CD4-positive, CD25-positive, alpha-beta regulatory T cell (primary cell): Measurements from ENCODE around the gene PNPLA8. TPM values are rescaled to one million over a fixed set of nuclear protein-coding genes. Genes with fewer than 3 reads are reported as not detected.
A peak's percentile ranks its signal among the peaks of the same experiment; 100 is the strongest.

ENCODE experiments used
- ATAC-seq, 2 donors: fragments of 150-1000 bp; cut with Tn5 transposase; one replicate each; pipeline ENCODE4 v1.10.0; 2021; ENCODE audit warnings: low read depth in 2 of 2, moderate number of reproducible peaks in 2 of 2, moderate library complexity in 1 of 2
- DNase-seq, 3 donors: peaks; one replicate each; pipeline versions ENCODE4 v3.0.0 to v3.0.0-alpha.2; 2012 to 2022; ENCODE audit warnings: mixed read lengths in 1 of 3
- H3K27ac ChIP-seq: one replicate; pipeline ENCODE4 v1.7.0; 2013; ENCODE audit warnings: mild to moderate bottlenecking, low read length; ENCODE audit not compliant: insufficient read depth, poor library complexity, severe bottlenecking
- H3K27me3 ChIP-seq: one replicate; pipeline ENCODE4 v1.7.0; 2013; ENCODE audit warnings: low read length; ENCODE audit not compliant: control insufficient read depth, insufficient read depth
- H3K36me3 ChIP-seq: one replicate; pipeline ENCODE4 v1.7.0; 2013; ENCODE audit warnings: mild to moderate bottlenecking, low read length, moderate library complexity; ENCODE audit not compliant: control insufficient read depth, insufficient read depth
- H3K4me1 ChIP-seq: 2 replicates; pipeline ENCODE4 v1.7.0; 2013; ENCODE audit warnings: mild to moderate bottlenecking, low read length; ENCODE audit not compliant: insufficient read depth, control insufficient read depth, poor library complexity, severe bottlenecking
- H3K4me3 ChIP-seq: one replicate; pipeline ENCODE4 v1.7.0; 2013; ENCODE audit warnings: low read depth, mild to moderate bottlenecking, low read length, moderate library complexity
- H3K9me3 ChIP-seq, 2 experiments: 1 replicate in 1 of 2; 2 replicates in 1 of 2; pipeline ENCODE4 v1.7.0; 2013; ENCODE audit warnings: low read length in 2 of 2, mild to moderate bottlenecking in 1 of 2, moderate library complexity in 1 of 2; ENCODE audit not compliant: control insufficient read depth in 2 of 2
- H3K27ac Mint-ChIP-seq, 3 donors: one replicate each; pipeline ENCODE4 v1.8.0; 2020 to 2022; ENCODE audit warnings: mild to moderate bottlenecking in 3 of 3, mixed read lengths in 3 of 3, moderate library complexity in 2 of 3
- H3K27me3 Mint-ChIP-seq: one replicate; pipeline ENCODE4 v1.8.0; 2022; ENCODE audit warnings: mild to moderate bottlenecking, mixed read lengths
- H3K36me3 Mint-ChIP-seq: one replicate; pipeline ENCODE4 v1.8.0; 2020; ENCODE audit warnings: mixed read lengths
- H3K4me1 Mint-ChIP-seq, 4 donors: one replicate each; pipeline ENCODE4 v1.8.0; 2020 to 2022; ENCODE audit warnings: mixed read lengths in 4 of 4, mild to moderate bottlenecking in 1 of 4
- H3K4me3 Mint-ChIP-seq, 4 donors: one replicate each; pipeline ENCODE4 v1.8.0; 2020 to 2022; ENCODE audit warnings: mild to moderate bottlenecking in 4 of 4, mixed read lengths in 4 of 4, moderate library complexity in 3 of 4
- H3K9me3 Mint-ChIP-seq, 7 donors: one replicate each; pipeline ENCODE4 v1.8.0; 2020 to 2022; ENCODE audit warnings: mixed read lengths in 7 of 7, mild to moderate bottlenecking in 3 of 7, moderate library complexity in 2 of 7
- polyA plus RNA-seq, 4 donors: library from polyadenylated mRNA; unstranded; fragments of 300-500 nt; fragmentation: Illumina TruSeq; gene quantifications; one replicate each; pipeline ENCODE4 v1.2.3, GENCODE V29; 2021
- total RNA-seq: library from RNA; stranded (reverse); gene quantifications from one replicate; pipeline ENCODE4 v1.2.3, GENCODE V29; 2022

PNPLA8 gene
- total and polyA plus RNA-seq, 5 donors from 2014 or later, result 23.3 to 62.5 (median 32.3) TPM

DNA sequence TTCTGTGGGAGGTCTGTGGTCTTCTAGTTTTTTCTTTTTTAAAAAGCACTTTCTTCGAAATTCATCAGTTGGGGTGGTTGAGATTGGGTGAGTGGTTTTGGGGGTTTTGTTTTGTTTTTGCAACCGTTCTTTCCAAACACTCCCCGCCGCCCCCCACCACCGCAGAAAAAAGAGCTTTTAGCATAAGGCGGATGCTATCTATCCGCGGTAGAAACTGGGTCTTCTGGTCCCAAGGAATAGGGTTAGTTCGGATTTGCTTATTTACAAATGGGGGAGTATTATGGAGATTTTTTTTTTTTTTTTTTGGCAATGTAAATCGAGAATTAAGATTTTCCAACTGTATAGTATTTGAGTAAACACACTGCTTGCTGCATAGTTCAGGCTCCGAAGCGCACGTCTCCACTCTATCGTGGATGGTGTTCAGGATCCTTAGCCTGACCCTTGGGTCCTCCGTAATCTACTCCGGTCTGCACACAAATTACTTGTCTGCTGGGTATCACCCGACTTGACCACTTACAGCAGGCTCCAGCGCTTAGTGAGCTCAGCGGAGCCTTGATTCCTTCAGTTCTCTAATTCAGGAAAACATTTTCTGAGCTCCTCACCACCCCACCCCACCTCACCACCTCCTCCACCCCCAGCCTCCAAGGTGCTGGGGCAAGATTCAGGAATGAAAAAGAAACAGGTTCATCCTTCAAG, 68.9 kb downstream of the PNPLA8 start:
- ATAC-seq (no peak), DNase-seq (no peak)
- Mint-ChIP-seq H3K4me3 (peak overlapping the region; percentile 6 to 75 (median 72)), H3K27me3 (peaks cover 55% of the 10 kb centered on the region), H3K9me3 (peaks cover 0 to 5% (median 0%) of the 10 kb centered on the region in 7 donors), H3K36me3 (no peaks in the 10 kb centered on the region), H3K4me1 (peaks cover 0 to 16% (median 10%) of the 10 kb centered on the region in 4 donors), H3K27ac (no peak overlapping the region)
- Histone ChIP-seq H3K9me3 (no peaks in the 10 kb centered on the region), H3K36me3 (no peaks in the 10 kb centered on the region), H3K27me3 (peaks cover 36% of the 10 kb centered on the region), H3K4me1 (peaks cover 10% of the 10 kb centered on the region), H3K4me3 (no peak overlapping the region), H3K27ac (no peak overlapping the region)

DNA sequence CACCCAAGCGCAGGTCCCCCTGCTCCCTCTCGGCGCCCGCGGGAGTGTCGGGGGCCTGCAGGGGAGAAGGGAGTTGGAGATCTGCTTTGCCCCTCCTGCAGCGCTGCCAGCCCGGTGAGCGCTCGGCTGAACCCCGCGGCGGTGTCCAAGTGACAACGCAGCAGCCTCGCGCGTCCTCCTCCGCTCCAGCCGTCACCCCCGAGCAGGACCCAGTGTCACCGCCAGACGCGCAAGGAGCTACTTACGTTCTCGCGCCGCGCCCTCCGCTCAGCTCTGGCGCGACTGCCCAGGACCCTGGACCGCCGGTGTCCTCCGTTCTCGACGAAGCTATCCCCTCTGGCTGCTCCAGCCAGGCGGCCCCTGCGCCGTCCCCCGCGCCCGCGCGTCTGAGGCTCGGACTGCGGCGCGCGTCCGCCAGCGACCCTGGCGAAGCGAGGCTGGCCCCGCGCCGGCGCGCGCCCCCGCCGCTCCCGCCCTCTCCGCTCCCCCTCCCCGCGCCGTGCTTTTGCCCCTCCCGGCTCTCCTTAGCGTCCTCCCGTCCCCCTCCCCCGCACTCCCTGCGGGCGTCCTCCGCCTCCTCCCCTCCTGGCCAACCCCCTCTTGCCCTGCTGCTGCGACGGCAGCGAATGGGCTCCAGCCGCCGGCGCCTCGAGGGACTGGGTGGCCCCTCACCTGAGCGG, 69.8 kb downstream of the PNPLA8 start, which contains the start of gene NRCAM:
TSS of gene NRCAM (minus strand) at position 439 of the 680 bp plus-strand sequence. CDS start 216,372 bp downstream, outside the sequence.
- H3K36me3 Mint-ChIP-seq, result no peaks in the 10 kb centered on the region
- peaks cover 57% of the 10 kb centered on the region for H3K27me3 Mint-ChIP-seq
- H3K9me3 Mint-ChIP-seq, result peaks cover 0 to 3% (median 0%) of the 10 kb centered on the region in 7 donors
- H3K4me3 ChIP-seq, result no peak within 1 kb of the TSS
- peaks cover 36% of the 10 kb centered on the region for H3K27me3 ChIP-seq
- H3K27ac ChIP-seq, result no peak within 1 kb of the TSS
- H3K4me1 Mint-ChIP-seq, result peaks cover 0 to 16% (median 10%) of the 10 kb centered on the region in 4 donors
- H3K27ac Mint-ChIP-seq, result no peak within 1 kb of the TSS
- peak; percentile 17 to 22 for ATAC-seq
- peak in 1 of 3 donors; percentile 34 for DNase-seq
- no peaks in the 10 kb centered on the region for H3K36me3 ChIP-seq
- H3K4me3 Mint-ChIP-seq, result peak within 1 kb of the TSS; percentile 6 to 75 (median 72)
- peaks cover 10% of the 10 kb centered on the region for H3K4me1 ChIP-seq
- no peaks in the 10 kb centered on the region for H3K9me3 ChIP-seq

DNA sequence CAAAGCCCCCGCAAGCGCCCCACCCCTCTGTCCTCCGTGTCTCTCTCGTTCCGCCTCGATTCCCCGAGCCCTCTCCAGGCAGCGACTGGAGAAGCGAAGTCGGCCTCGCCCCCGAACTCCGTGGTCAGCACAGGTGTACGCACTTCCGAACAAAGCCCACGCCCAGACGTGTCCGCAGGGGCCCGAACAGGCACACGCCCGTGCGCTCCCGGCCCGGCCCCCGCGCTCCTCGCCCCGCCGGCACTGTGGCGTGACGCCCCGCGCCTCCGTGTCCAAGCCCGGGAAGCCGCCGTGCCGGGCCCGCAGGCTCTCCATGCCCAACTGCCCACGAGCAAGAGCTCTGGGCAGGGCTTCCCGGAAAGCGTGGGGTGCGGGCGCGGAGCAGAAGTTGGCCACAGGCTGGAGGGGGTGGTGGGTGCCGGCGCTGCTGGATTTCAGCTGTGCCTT, 70.4 kb downstream of the PNPLA8 start:
- Mint-ChIP-seq H3K4me1 (peaks cover 0 to 14% (median 10%) of the 10 kb centered on the region in 4 donors), H3K9me3 (peaks cover 0 to 3% (median 0%) of the 10 kb centered on the region in 7 donors), H3K27ac (no peak overlapping the region), H3K4me3 (peak overlapping the region in 1 of 4 donors; percentile 55), H3K27me3 (peaks cover 61% of the 10 kb centered on the region), H3K36me3 (no peaks in the 10 kb centered on the region)
- Histone ChIP-seq H3K27ac (no peak overlapping the region), H3K27me3 (peaks cover 36% of the 10 kb centered on the region), H3K4me3 (no peak overlapping the region), H3K4me1 (peaks cover 10% of the 10 kb centered on the region), H3K9me3 (no peaks in the 10 kb centered on the region), H3K36me3 (no peaks in the 10 kb centered on the region)
- ATAC-seq (no peak), DNase-seq (no peak)

DNA sequence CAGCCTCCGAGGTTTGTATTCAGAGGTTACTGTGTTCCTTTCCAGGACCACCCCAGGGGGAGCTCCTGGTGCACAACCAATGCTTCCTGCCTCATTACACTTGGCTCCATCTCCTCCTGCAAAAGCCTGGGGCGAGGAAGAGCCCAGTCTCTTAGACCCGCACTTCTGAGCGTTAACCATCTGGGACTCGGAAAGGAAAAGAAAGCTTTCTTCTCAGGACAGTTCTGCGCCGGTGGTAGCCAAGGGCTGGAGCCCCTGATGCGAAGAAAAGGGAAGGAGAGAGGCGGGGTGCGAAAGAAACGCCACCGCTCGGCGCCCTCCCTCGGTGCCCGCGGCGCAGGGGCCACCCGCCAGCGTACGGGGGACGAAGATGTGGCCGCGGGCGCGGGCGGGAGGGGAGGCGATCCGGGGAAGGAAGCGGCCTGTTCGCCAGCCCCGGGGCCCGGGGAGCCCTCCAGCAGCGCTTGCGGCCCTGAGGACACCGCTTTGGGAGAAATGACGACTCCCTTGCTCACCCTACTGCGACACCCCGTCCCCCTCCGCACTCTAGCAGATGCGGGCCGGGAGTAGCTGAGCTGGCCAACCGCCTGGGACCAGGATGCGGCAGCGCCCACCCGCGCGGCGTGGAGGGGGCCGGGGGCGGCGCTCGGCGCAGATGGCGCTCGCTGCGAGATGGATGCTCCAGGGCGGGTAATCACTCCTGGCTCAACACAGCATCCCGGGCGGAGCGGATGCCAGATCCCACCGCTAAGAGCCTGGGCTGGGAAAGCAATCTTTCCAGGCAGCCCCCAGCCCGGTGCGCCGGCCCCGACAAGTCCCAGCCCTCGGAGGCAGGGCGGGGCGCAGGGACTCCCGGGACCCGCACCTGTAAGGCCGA, 71.0 kb downstream of the PNPLA8 start:
- Mint-ChIP-seq H3K4me1 (peaks cover 0 to 14% (median 10%) of the 10 kb centered on the region in 4 donors), H3K36me3 (no peaks in the 10 kb centered on the region), H3K27ac (no peak overlapping the region), H3K4me3 (peak overlapping the region in 3 of 4 donors; percentile 52 to 81 (median 80)), H3K27me3 (peaks cover 61% of the 10 kb centered on the region), H3K9me3 (peaks cover 0 to 3% (median 0%) of the 10 kb centered on the region in 7 donors)
- DNase-seq (no peak), ATAC-seq (peak in 1 of 2 donors; percentile 23)
- H3K27me3 ChIP-seq, result peaks cover 35% of the 10 kb centered on the region
- H3K36me3 ChIP-seq, result no peaks in the 10 kb centered on the region
- no peaks in the 10 kb centered on the region for H3K9me3 ChIP-seq
- no peak overlapping the region for H3K27ac ChIP-seq
- H3K4me1 ChIP-seq, result peaks cover 10% of the 10 kb centered on the region
- no peak overlapping the region for H3K4me3 ChIP-seq

DNA sequence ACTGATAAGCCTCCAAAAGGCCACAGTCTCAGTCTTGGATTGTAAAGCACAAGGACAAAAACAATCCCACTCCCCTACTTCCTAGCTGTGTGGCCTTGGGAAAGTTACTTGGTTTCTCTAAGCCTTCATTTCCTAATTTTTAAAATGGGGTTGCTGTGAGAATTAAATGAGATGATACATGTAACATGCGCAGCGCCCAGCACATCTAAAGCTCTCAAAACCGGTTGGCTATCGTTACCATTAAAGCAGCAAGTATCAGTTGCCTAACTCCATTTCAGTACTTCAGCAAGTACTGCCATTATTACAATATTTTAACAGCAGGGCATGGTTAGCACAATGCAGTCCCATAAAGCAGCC, 71.6 kb downstream of the PNPLA8 start:
- H3K4me1 ChIP-seq, result peaks cover 10% of the 10 kb centered on the region
- no peaks in the 10 kb centered on the region for H3K36me3 Mint-ChIP-seq
- H3K4me3 ChIP-seq, result no peak overlapping the region
- no peaks in the 10 kb centered on the region for H3K36me3 ChIP-seq
- H3K9me3 ChIP-seq, result no peaks in the 10 kb centered on the region
- H3K9me3 Mint-ChIP-seq, result peaks cover 0 to 3% (median 0%) of the 10 kb centered on the region in 7 donors
- peaks cover 0 to 14% (median 10%) of the 10 kb centered on the region in 4 donors for H3K4me1 Mint-ChIP-seq
- peaks cover 60% of the 10 kb centered on the region for H3K27me3 Mint-ChIP-seq
- peaks cover 32% of the 10 kb centered on the region for H3K27me3 ChIP-seq
- no peak for ATAC-seq
- DNase-seq, result no peak
- H3K27ac Mint-ChIP-seq, result no peak overlapping the region
- H3K27ac ChIP-seq, result no peak overlapping the region
- H3K4me3 Mint-ChIP-seq, result peak overlapping the region in 3 of 4 donors; percentile 52 to 81 (median 80)

DNA sequence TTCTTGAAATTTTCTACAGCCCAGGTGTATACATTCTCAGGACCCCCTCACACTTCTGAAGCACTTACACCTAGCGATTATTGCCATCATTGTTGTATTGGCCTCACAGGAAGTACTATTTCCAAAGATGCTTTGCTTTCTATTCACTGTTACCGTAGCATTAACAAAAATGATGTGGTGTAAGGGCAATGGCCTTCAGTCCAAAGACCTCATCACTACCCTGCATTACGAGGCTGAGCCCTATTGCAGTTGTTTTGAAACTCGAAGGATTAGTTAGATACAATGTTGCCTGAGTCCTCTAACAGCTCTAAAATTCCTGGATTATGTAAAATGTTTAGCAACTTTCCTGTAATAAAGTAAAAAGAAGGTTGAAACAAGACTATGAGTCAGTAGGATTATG, 72.6 kb downstream of the PNPLA8 start:
- H3K36me3 Mint-ChIP-seq, result no peaks in the 10 kb centered on the region
- no peak overlapping the region for H3K27ac ChIP-seq

DNA sequence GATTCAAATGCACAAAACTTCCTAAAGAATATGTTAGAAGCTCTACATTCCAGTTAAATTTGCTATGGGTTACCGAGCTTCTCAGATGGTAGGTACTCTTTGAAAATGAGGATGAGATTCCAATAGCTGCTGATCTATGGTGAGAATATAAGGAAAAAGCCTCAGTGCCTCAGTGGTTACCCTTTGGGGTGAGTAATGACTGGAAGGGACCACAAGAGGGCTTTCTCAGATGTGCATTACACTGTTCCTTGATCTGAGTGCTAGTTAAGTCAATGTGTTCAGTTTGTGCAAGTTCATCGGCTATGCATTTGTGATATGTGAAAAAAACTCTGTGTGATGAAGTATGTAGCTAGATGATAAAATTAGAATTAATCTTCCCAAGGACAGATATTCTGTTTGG, 73.2 kb downstream of the PNPLA8 start:
- Mint-ChIP-seq H3K27ac (no peak overlapping the region), H3K9me3 (peaks cover 0 to 3% (median 0%) of the 10 kb centered on the region in 7 donors), H3K36me3 (no peaks in the 10 kb centered on the region), H3K4me1 (peaks cover 0 to 12% (median 8%) of the 10 kb centered on the region in 4 donors), H3K27me3 (peaks cover 48% of the 10 kb centered on the region), H3K4me3 (no peak overlapping the region)
- Histone ChIP-seq H3K36me3 (no peaks in the 10 kb centered on the region), H3K4me3 (no peak overlapping the region), H3K9me3 (no peaks in the 10 kb centered on the region), H3K27ac (no peak overlapping the region), H3K4me1 (peaks cover 10% of the 10 kb centered on the region), H3K27me3 (peaks cover 22% of the 10 kb centered on the region)
- DNase-seq (peak in 1 of 3 donors; percentile 27), ATAC-seq (peak in 1 of 2 donors; percentile 51)

More for the DNA sequence above, 72.6 kb downstream of the PNPLA8 start:
- no peak overlapping the region for H3K4me3 Mint-ChIP-seq
- no peak for ATAC-seq
- peaks cover 54% of the 10 kb centered on the region for H3K27me3 Mint-ChIP-seq
- no peak overlapping the region for H3K27ac Mint-ChIP-seq
- peaks cover 0 to 14% (median 10%) of the 10 kb centered on the region in 4 donors for H3K4me1 Mint-ChIP-seq
- Histone ChIP-seq H3K36me3 (no peaks in the 10 kb centered on the region), H3K27me3 (peaks cover 27% of the 10 kb centered on the region), H3K4me1 (peaks cover 10% of the 10 kb centered on the region), H3K9me3 (no peaks in the 10 kb centered on the region), H3K4me3 (no peak overlapping the region)
- DNase-seq, result no peak
- peaks cover 0 to 3% (median 0%) of the 10 kb centered on the region in 7 donors for H3K9me3 Mint-ChIP-seq
